GM19023 (cell line): ENCODE measurements around the gene TACR2.

Experiments used
- ATAC-seq: cut with Tn5 transposase; IDR thresholded peaks from one replicate; pipeline ENCODE4 v1.9.1; 2021; ENCODE audit warnings: mild to moderate bottlenecking, moderate library complexity; ENCODE audit not compliant: unreplicated experiment

Gene TACR2

DNA sequence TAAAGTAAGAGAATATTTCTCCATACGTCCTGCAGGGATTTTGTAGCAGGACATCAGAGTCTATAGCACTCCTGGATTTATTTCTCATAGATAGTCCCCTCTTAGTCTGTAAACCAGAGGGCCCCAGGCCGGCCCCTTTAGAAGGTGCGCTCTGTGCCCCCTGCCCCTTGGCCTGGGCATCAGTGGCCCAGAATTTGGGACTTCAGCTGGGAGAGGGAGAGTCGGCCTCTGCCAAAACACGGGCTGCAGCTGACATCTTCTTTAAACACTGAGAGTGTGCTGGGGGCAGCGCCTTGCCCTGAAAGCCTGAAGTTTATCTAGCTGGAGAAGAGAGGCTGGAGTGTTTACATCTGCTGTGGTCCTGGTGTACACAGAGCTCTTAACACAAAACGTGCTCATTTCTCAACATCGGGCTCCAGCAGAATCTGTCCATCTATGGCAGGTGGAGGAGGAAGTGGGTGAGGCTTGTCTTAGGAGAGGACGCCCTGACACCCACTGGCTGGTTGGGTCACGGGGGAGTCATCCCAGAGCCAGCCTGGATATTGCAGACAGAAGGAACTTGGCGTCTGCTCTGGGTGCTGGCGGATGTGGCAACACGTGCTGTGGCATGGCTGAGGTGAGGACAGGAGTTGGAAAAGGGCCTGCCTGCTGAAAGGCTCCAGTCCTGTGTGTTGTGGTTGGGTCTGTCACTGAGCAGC is 5.0 kb upstream of the TACR2 start:
- no peak for ATAC-seq

DNA sequence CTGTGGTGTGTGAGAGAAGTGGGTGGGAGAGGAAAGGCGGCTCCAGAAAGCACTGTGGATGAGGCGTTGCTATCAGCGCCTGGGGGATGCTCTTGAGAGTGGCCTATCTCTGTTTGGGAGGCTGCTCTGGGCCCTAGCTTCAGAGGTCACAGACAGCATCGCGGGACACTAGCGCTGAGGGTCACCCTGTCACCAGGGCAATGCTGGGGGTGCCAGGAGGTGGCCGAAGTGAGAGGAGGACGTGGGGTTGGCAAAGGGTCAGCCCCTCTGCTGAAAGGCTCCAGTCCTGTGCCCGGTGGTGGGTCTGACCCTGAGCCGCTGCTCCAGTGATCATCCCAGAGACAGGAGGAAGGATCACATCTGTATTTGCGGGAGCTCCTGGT is 3.0 kb upstream of the TACR2 start:
- ATAC-seq = no peak

- ATAC-seq = no peak
These were observed 2.5 kb upstream of the TACR2 start for GRCh38 chr10:69419096-69419743.

DNA sequence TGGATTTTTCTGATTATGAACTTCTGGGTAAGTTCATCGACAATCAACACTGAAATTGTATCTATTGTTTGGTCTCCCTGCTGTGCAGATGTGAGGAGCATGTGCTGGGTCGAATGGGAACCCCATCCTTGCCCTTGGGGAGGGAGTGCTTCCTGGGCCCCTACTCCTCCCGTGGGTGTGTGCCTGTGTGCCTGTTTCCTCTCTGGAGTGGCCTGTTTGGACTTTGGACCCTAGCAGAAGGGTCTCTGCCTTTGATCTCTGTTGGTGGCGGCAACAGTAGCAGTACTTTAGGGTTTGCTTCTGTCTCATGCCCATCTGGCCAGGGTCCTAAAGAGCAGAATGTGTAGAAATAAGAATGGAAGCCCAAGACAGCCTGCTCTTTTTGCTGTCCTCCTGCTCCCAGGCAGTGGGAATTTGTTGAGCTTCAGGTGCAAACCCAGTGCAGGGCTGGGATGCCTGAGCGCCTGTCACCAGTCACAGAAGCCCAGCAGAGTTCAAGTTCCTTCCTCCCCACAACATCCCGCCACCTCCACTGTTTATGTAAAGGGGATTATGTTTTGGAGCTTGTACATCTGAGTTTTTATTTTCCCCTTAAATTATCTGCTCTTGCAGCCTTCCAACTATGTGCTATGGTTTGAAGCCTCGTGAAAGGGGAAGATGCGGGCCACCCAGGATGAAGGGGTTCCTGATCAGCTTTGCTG is 1.5 kb upstream of the TACR2 start:
- ATAC-seq = no peak

DNA sequence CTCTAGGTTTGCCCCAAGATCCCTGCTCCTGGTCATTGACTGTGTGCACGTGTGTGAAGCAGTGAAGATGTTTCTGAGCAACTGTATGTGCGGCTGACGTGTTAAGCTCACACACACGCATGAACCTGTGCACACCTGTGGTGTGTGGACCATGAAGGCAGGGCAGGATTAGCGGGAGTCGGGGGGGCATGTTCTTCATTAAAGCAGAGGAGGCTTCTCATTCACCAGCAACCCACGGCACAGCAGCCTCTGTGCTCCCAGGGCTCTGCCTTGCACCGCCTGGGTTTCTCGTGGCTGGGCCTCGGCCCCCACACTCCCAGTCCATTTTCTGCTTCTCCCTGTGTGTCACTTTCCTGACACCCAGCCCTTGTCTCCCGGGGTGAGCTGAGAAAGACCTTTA is 824 bp upstream of the TACR2 start:
- no peak for ATAC-seq

- ATAC-seq = no peak
These were observed 767 bp downstream of the TACR2 start for GRCh38 chr10:69415951-69416350.

- no peak for ATAC-seq
These were observed 1.7 kb downstream of the TACR2 start for GRCh38 chr10:69415049-69415448.

DNA sequence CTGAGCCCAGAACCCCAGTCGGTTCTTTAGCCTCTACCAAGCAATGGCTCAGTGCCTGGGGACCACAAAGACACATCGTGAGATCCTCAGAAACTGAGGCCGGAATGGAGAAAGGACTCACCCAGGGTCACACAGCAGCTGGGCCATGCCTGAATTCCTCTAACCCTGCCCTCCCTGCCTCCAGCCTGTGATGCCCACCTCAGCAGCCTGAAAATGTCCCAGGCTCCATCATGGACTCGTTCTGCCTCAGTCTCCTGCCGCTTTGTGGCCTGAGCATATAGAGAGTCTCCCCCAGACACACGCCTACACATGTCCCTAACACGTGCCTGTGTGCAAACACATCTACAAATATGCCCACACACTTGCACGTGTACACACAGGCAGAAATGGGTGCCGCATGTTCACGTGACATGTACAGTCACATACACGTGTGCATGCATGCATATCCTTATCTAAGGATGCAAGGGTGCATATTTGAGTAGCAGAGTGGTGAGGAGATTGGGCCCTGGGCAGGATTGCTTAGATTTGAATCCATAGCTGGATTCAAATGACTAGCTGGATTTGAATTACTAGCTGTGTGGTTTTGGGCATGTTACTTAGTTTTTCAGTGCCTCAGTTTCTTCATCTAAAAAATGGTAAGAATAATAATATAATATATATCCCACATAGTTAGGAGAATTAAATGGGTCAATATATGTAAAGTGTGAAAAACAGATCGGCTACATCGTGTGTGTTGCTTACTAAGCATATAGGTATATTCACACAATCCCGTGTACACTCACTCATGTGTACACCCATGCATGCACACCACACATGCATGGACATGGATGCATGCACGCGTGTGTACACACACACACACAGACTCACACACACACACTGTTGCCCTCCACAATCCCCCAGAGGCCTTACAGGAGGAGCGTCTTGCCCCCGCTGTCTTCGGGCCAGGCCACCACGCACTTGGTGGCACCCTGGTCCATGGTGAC is 2.4 kb downstream of the TACR2 start:
- ATAC-seq = no peak

DNA sequence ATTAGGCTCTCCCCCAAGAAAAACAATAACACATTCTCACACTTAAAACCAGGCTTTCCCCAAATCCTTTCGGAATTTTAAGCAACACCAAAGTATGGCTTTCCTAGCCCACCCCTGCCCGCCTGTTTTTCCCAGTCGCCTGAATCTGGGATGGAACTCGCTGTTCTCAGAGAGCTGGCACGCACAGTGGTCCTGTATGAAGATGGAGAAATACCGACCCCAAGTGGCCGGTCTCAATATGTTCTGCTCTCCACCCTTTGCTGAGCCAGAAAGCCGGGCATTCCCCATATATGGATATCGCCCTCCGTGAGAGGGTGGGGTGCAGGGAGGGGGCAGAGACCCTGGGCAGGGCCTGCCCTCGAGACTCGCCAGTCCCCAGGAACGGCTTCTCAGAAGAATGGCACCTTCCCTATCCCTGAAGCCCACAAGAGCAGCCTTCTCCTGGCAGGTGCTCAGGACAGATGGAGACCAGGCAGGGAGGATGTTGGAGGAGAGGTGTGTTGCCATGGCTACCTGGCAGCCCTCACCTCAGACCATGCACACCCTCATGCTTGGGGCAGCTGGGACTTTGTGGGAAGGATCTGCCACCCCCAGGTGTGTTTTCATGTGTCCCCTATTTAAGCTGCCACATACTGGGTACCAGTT is 3.4 kb downstream of the TACR2 start:
- no peak for ATAC-seq

GRCh38 chr10:69412232-69412790 is 4.4 kb downstream of the TACR2 start:
- no peak for ATAC-seq

DNA sequence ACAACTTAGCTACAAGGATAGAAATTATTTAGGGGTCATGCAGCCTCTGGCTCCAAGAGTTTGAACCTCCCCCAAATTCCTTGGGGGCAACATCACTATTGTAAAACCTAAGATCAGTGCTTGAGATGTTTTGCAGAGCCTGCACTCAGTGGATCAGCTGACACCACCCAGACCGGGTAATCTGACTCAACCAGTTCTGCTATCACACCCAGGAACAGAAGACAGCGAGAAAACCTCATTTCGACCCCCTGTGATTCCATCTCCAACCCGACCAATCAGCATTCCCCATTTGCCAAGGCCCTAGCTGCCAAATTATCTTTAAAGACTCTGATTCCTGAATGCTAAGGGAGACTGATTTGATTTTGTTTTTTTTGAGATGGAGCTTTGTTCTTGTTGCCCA is 5.2 kb downstream of the TACR2 start:
- no peak for ATAC-seq

GRCh38 chr10:69410487-69410886 is 6.2 kb downstream of the TACR2 start:
- no peak for ATAC-seq

DNA sequence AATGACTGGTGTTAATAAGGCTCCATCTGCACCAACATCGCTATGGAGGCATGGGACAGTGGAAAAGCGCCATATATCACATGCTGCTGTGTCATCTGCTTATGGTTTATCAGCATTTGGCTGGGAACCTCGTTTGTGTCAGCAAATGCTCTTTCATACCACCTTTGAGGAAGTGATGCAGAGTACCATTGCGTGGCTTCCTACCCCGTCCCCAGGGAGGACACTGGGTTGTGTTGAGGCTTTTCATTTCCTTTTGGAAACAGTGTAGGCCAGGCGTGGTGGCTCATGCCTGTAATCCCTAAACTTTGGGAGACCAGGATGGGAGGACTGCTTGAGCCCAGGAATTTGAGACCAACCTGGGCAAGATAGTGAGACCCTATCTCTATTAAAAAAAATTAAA is 6.8 kb downstream of the TACR2 start:
- ATAC-seq = no peak

GRCh38 chr10:69409176-69409495 is 7.6 kb downstream of the TACR2 start:
- no peak for ATAC-seq

- ATAC-seq = peak; percentile 83
These were observed 8.2 kb downstream of the TACR2 start for GRCh38 chr10:69408318-69409175.

GRCh38 chr10:69407621-69408301 is 9.0 kb downstream of the TACR2 start:
- ATAC-seq = no peak

DNA sequence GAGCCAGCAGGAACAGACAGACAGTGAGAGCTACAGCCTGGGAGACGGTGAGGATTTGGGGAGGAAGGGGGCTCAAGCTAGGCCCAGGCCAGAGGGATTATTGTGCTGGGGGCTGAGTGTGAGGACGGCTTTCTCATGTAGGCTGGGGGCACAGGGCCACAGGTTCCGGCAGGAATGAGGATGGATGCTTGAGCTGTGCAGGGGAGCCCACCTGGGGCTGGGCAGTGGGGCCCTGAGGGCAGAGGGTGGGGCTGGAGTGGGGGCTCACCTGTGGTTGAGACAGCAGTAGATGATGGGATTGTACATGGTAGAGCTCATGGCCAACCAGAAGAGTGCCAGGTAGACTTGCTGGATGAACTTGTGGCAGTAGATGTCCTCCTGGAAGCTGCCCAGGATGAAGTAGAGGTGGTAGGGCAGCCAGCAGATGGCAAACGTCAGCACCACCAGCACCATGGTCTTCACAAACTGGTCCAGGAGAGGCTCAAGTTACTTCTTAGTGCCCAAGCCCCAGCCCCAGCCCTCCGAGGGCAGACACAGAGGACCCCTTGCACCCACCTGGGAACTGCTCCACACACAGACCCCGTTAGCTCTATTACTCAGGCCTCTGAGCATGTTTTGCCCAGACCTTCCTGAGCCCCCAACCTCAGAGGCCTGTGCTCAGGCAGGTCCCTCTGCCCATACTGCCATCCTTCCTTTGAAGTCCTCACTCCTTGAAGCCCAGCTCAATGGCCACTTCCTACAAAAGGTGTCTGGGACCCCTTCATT is 9.7 kb downstream of the TACR2 start:
- ATAC-seq = no peak

- no peak for ATAC-seq
These were observed 10.4 kb downstream of the TACR2 start for GRCh38 chr10:69406302-69406811.
